Measurements from ENCODE around the gene SDK1. TPM values are rescaled to one million over a fixed set of nuclear protein-coding genes. Genes with fewer than 3 reads are reported as not detected.

SDK1 gene
- total RNA-seq, 1 donor from 2014 or later, result 1.3 TPM

DNA sequence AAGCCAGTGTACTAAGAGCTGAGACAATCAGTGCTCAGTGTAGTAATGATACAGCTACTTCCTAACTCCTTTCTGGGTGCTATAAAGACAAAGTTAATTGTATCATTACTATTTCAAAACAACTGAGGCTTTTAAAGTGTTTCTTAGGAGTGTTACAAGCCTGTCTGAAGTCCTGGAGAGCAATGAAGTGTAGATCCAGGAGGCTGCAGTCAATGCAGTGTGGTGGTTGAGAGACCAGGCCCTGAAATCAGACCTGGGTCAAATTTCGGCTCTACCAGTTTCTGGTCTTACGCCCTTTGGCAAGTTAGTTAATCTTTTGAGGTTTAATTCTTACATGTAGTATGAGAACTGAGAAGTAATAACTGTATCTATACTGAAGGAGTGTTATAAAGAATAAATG is 387.0 kb downstream of the SDK1 start:
- ATAC-seq (ENCODE audit: low read depth), result no peak
- intact Hi-C loops (cut with micrococcal nuclease), result no loop called here

GRCh38 chr7:3688842-3689241 is 387.8 kb downstream of the SDK1 start:
- POLR2A ChIA-PET, result no interaction called here

More for the DNA sequence above, 387.0 kb downstream of the SDK1 start:
- POLR2A ChIA-PET, result no interaction called here
- TF ChIP-seq CTCF (IDR thresholded peaks at IDR 0.05), result no peak
- peaks cover 8% of the 10 kb centered on the region for H3K9me3 Mint-ChIP-seq
- no peak overlapping the region for H3K27ac Mint-ChIP-seq
- no peaks in the 10 kb centered on the region for H3K27me3 Mint-ChIP-seq
- H3K4me1 Mint-ChIP-seq, result no peaks in the 10 kb centered on the region
- no peak for DNase-seq
- H3K36me3 Mint-ChIP-seq (ENCODE audit: low read depth), result no peaks in the 10 kb centered on the region
- no peak overlapping the region for H3K4me3 Mint-ChIP-seq
- CTCF ChIA-PET, result no interaction called here

DNA sequence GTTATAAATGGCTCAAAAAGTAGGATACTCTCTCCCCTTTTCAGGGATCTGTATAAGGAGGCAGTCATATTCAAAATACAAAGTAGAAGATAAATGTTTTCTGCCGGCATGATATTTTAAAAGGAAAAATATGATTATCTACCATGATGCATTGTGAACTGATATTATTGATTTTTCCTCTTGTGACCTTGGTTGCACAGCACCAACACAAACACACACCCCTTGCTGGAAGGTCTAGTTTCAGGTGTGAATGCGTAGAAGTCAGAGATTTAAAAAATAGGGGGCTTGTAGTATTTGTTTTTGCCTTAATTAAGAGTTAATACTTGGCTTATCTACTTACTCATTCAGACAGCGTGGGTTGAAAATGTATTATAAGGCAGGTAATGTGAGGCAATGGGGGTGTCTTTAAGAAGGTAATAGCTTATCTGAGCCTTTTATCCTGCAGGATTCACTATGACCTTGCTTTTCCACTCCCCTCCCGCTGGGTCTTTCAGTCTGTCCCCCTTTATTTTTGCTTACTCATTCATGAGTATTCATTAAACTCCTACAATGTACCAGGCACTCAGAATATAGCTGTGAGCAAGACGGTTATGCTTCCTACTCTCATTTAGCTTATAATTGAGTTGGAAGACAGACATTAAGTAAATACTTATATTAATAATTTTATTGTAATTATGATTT is 390.6 kb downstream of the SDK1 start:
- no peaks in the 10 kb centered on the region for H3K4me1 Mint-ChIP-seq
- H3K27me3 Mint-ChIP-seq, result no peaks in the 10 kb centered on the region

More at GRCh38 chr7:3688842-3689241, 387.8 kb downstream of the SDK1 start:
- no peaks in the 10 kb centered on the region for H3K4me1 Mint-ChIP-seq
- no peak overlapping the region for H3K4me3 Mint-ChIP-seq
- H3K36me3 Mint-ChIP-seq (ENCODE audit: low read depth), result no peaks in the 10 kb centered on the region
- no peak for TF ChIP-seq CTCF (IDR thresholded peaks at IDR 0.05)
- no peaks in the 10 kb centered on the region for H3K27me3 Mint-ChIP-seq
- DNase-seq (no peak), ATAC-seq (ENCODE audit: low read depth) (no peak)
- H3K9me3 Mint-ChIP-seq, result peaks cover 8% of the 10 kb centered on the region
- no peak overlapping the region for H3K27ac Mint-ChIP-seq
- intact Hi-C loops (cut with micrococcal nuclease), result no loop called here
- CTCF ChIA-PET, result no interaction called here

DNA sequence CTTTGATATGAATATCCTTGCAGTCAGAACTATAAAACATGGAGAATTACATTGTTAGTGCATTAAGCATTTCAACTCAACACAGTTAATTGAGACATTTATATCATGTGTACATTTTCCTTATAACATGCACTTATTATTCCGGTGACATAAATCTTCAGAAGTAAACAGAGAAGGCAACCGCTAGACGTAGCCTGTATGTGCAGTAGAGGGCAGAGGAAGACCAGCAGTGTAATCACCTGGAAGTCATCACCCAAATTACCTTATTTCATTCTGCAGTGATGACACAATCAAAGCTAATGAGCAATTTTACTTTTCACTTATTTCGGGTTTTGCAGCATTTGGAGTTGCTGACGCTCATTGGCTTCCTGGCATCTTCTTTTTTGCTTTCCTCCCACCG is 394.6 kb downstream of the SDK1 start:
- POLR2A ChIA-PET, result no interaction called here
- no peak overlapping the region for H3K27ac Mint-ChIP-seq
- CTCF ChIA-PET, result no interaction called here
- no peak for ATAC-seq (ENCODE audit: low read depth)
- H3K9me3 Mint-ChIP-seq, result no peaks in the 10 kb centered on the region
- no peaks in the 10 kb centered on the region for H3K36me3 Mint-ChIP-seq (ENCODE audit: low read depth)
- DNase-seq, result no peak
- H3K4me3 Mint-ChIP-seq, result no peak overlapping the region
- H3K4me1 Mint-ChIP-seq, result no peaks in the 10 kb centered on the region
- intact Hi-C loops (cut with micrococcal nuclease), result no loop called here
- H3K27me3 Mint-ChIP-seq, result peaks cover 4% of the 10 kb centered on the region
- TF ChIP-seq CTCF (IDR thresholded peaks at IDR 0.05), result no peak

More for the DNA sequence above, 390.6 kb downstream of the SDK1 start:
- Mint-ChIP-seq H3K36me3 (ENCODE audit: low read depth) (no peaks in the 10 kb centered on the region), H3K9me3 (peaks cover 8% of the 10 kb centered on the region), H3K27ac (no peak overlapping the region), H3K4me3 (no peak overlapping the region)
- ChIA-PET CTCF (no interaction called here), POLR2A (interaction anchor here (0.6 kb wide), 1 partner anchor 693 kb away, joined by 3 read pairs; no protein-coding TSS in a partner anchor)
- no peak for ATAC-seq (ENCODE audit: low read depth)
- DNase-seq, result no peak
- TF ChIP-seq CTCF (IDR thresholded peaks at IDR 0.05), result no peak
- intact Hi-C loops (cut with micrococcal nuclease), result no loop called here

- no peak for DNase-seq
- Mint-ChIP-seq H3K27ac (no peak overlapping the region), H3K4me3 (no peak overlapping the region), H3K9me3 (peaks cover 2% of the 10 kb centered on the region), H3K27me3 (peaks cover 6% of the 10 kb centered on the region), H3K36me3 (ENCODE audit: low read depth) (no peaks in the 10 kb centered on the region), H3K4me1 (no peaks in the 10 kb centered on the region)
- intact Hi-C loops (cut with micrococcal nuclease), result no loop called here
- ChIA-PET CTCF (no interaction called here), POLR2A (no interaction called here)
- TF ChIP-seq CTCF (IDR thresholded peaks at IDR 0.05), result no peak
- no peak for ATAC-seq (ENCODE audit: low read depth)
These were observed 395.1 kb downstream of the SDK1 start for GRCh38 chr7:3696113-3696512.

Measured in activated B cell treated with CpG ODN at 0.5 μM for 24 hours (primary cell).